CD14-positive monocyte (primary cell): ENCODE data around the gene CERK. TPM values are rescaled to one million over a fixed set of nuclear protein-coding genes. Genes with fewer than 3 reads are reported as not detected.

Experiments
- DNase-seq, 3 donors: peaks; one replicate each; pipeline ENCODE4 v3.0.0-alpha.2; 2011 to 2022
- H2AFZ ChIP-seq: 2 replicates; pipeline ENCODE4 v1.6.0; 2012; ENCODE audit warnings: mild to moderate bottlenecking, low read depth, low read length, inconsistent platforms; ENCODE audit not compliant: insufficient read depth, poor library complexity, severe bottlenecking
- H3K27ac ChIP-seq, 2 donors: 1 replicate in 1 of 2; 2 replicates in 1 of 2; pipeline ENCODE4 v1.5.1; 2012 to 2013; ENCODE audit warnings: low read length in 2 of 2, control low read depth in 1 of 2, inconsistent platforms in 1 of 2, low read depth in 1 of 2, mild to moderate bottlenecking in 1 of 2
- H3K27me3 ChIP-seq, 2 donors: one replicate each; pipeline versions ENCODE4 v1.6.0 to v1.6.1; 2011 to 2013; ENCODE audit warnings: low read length in 2 of 2; ENCODE audit not compliant: control insufficient read depth in 2 of 2, insufficient read depth in 2 of 2
- H3K36me3 ChIP-seq, 2 donors: replicated peaks in 1 of 2; 1 replicate in 1 of 2; 2 replicates in 1 of 2; pipeline versions ENCODE4 v1.5.1 to v1.6.1; 2012 to 2013; ENCODE audit warnings: low read length in 2 of 2, control low read depth in 1 of 2, inconsistent platforms in 1 of 2, mild to moderate bottlenecking in 1 of 2; ENCODE audit not compliant: insufficient read depth in 2 of 2, control insufficient read depth in 1 of 2
- H3K4me1 ChIP-seq, 2 donors: 1 replicate in 1 of 2; 2 replicates in 1 of 2; pipeline versions ENCODE4 v1.5.1 to v1.6.1; 2012 to 2013; ENCODE audit warnings: low read length in 2 of 2, control low read depth in 1 of 2, inconsistent platforms in 1 of 2, mild to moderate bottlenecking in 1 of 2, moderate library complexity in 1 of 2; ENCODE audit not compliant: insufficient read depth in 2 of 2, control insufficient read depth in 1 of 2
- H3K4me2 ChIP-seq: replicated peaks from 2 replicates; pipeline ENCODE3; 2012; ENCODE audit warnings: low read length, moderate library complexity, mild to moderate bottlenecking; ENCODE audit not compliant: poor library complexity, severe bottlenecking; ENCODE audit errors: extremely low read depth
- H3K4me3 ChIP-seq, 3 experiments: fragments of 200-600 bp in 1 of 3; sonication (generic) in 1 of 3; replicated peaks in 1 of 3; 1 replicate in 2 of 3; 2 replicates in 1 of 3; pipeline ENCODE4 v1.5.1; 2011 to 2013; ENCODE audit warnings: low read length in 3 of 3, mild to moderate bottlenecking in 3 of 3, control low read depth in 2 of 3, low read depth in 2 of 3, inconsistent platforms in 1 of 3, moderate library complexity in 1 of 3
- H3K79me2 ChIP-seq: 2 replicates; pipeline ENCODE4 v1.6.0; 2012; ENCODE audit warnings: mild to moderate bottlenecking, control low read depth, inconsistent platforms, low read length, moderate library complexity; ENCODE audit not compliant: insufficient read depth
- H3K9ac ChIP-seq: 2 replicates; pipeline ENCODE4 v1.6.0; 2017; ENCODE audit warnings: low read length, mild to moderate bottlenecking; ENCODE audit not compliant: insufficient read depth, poor library complexity, severe bottlenecking
- H3K9me3 ChIP-seq, 2 donors: replicated peaks in 1 of 2; 1 replicate in 1 of 2; 2 replicates in 1 of 2; pipeline versions ENCODE4 v1.5.1 to v1.6.1; 2012 to 2013; ENCODE audit warnings: low read length in 2 of 2, control low read depth in 1 of 2; ENCODE audit not compliant: control insufficient read depth in 1 of 2, insufficient read depth in 1 of 2
- H4K20me1 ChIP-seq: 2 replicates; pipeline ENCODE4 v1.6.0; 2012; ENCODE audit warnings: mild to moderate bottlenecking, low read length, control low read depth, moderate library complexity; ENCODE audit not compliant: insufficient read depth
- H3K27ac Mint-ChIP-seq, 7 donors: one replicate each; pipeline ENCODE4 v1.8.0; 2020; ENCODE audit warnings: mild to moderate bottlenecking in 7 of 7, mixed read lengths in 7 of 7, moderate library complexity in 6 of 7, inconsistent platforms in 2 of 7
- H3K27me3 Mint-ChIP-seq, 3 donors: one replicate each; pipeline ENCODE4 v1.8.0; 2021 to 2022; ENCODE audit warnings: low read depth in 3 of 3, mild to moderate bottlenecking in 3 of 3, mixed read lengths in 3 of 3, moderate library complexity in 3 of 3, inconsistent platforms in 1 of 3
- H3K36me3 Mint-ChIP-seq, 2 donors: one replicate each; pipeline ENCODE4 v1.8.0; 2020; ENCODE audit warnings: mixed read lengths in 2 of 2, inconsistent platforms in 1 of 2, mild to moderate bottlenecking in 1 of 2
- H3K4me1 Mint-ChIP-seq: one replicate; pipeline ENCODE4 v1.8.0; 2020; ENCODE audit warnings: mild to moderate bottlenecking, mixed read lengths
- H3K4me3 Mint-ChIP-seq, 2 donors: one replicate each; pipeline ENCODE4 v1.8.0; 2020; ENCODE audit warnings: mild to moderate bottlenecking in 2 of 2, mixed read lengths in 2 of 2, moderate library complexity in 1 of 2
- H3K9me3 Mint-ChIP-seq, 7 donors: one replicate each; pipeline ENCODE4 v1.8.0; 2020 to 2022; ENCODE audit warnings: mixed read lengths in 7 of 7, mild to moderate bottlenecking in 6 of 7, moderate library complexity in 6 of 7, inconsistent platforms in 2 of 7
- CTCF ChIP-seq: fragments of 200-600 bp; IDR thresholded peaks from one replicate; pipeline ENCODE4 v1.8.0; 2022; ENCODE audit warnings: antibody characterized with exemption, mild to moderate bottlenecking
- WGBS: methylation state at CpG from one replicate; pipeline ENCODE4 v1.1.5; 2013; ENCODE audit warnings: missing lambda C conversion rate; ENCODE audit not compliant: insufficient coverage; 5-methylcytosine and 5-hydroxymethylcytosine counted together
- intact Hi-C, 2 donors: fragments of 100-400 bp; cut with micrococcal nuclease; formaldehyde crosslinking; loops; one replicate each; pipeline versions ENCODE4 v1.15.0 to v1.15.1; 2023
- polyA plus RNA-seq, 3 donors: library from polyadenylated mRNA; depleted of rRNA in 1 of 3; unstranded in 2 of 3; stranded (reverse) in 1 of 3; fragments of 300-500 nt in 2 of 3; fragments of >200 nt in 1 of 3; fragmentation: Illumina TruSeq in 2 of 3; gene quantifications; 1 replicate in 2 of 3; 2 replicates in 1 of 3; pipeline ENCODE4 v1.2.3, GENCODE V29; 2012 to 2021

The CERK gene
- polyA plus RNA-seq, 3 donors, result 22.4 to 40.2 (median 24.5) TPM

GRCh38 chr22:46674906-46675305 is 63.1 kb downstream of the CERK start:
- H3K4me1 Mint-ChIP-seq, result peaks cover 37% of the 10 kb centered on the region
- H3K27me3 ChIP-seq, result no peaks in the 10 kb centered on the region
- H3K4me3 Mint-ChIP-seq, result peak overlapping the region in 1 of 2 donors; percentile 72
- no peak for DNase-seq
- peaks cover 0 to 2% (median 0%) of the 10 kb centered on the region in 3 donors for H3K27me3 Mint-ChIP-seq
- H3K27ac ChIP-seq, result no peak overlapping the region
- H3K4me3 ChIP-seq, result peak overlapping the region in 1 of 3 experiments; percentile 30
- no peak overlapping the region for H2AFZ ChIP-seq
- H3K36me3 ChIP-seq, result peaks cover 71 to 77% of the 10 kb centered on the region in 2 donors
- H3K4me2 ChIP-seq, result no peak overlapping the region
- H3K27ac Mint-ChIP-seq, result peak overlapping the region in 6 of 7 donors; percentile 32 to 85 (median 69)
- no peak for TF ChIP-seq CTCF
- peaks cover 55% of the 10 kb centered on the region for H4K20me1 ChIP-seq
- H3K36me3 Mint-ChIP-seq, result peaks cover 41 to 72% of the 10 kb centered on the region in 2 donors
- no peak overlapping the region for H3K9ac ChIP-seq
- WGBS, result 43% methylated on average over 10 of the region's 11 CpGs
- peaks cover 3% of the 10 kb centered on the region for H3K79me2 ChIP-seq
- H3K9me3 ChIP-seq, result no peaks in the 10 kb centered on the region
- peaks cover 0 to 2% (median 0%) of the 10 kb centered on the region in 7 donors for H3K9me3 Mint-ChIP-seq
- intact Hi-C loops, result no loop called here
- H3K4me1 ChIP-seq, result peaks cover 16 to 20% of the 10 kb centered on the region in 2 donors

GRCh38 chr22:46674367-46674781 is 63.7 kb downstream of the CERK start:
- Mint-ChIP-seq H3K27ac (peak overlapping the region; percentile 62 to 85 (median 79)), H3K4me3 (peak overlapping the region; percentile 72 to 73), H3K9me3 (peaks cover 0 to 2% (median 0%) of the 10 kb centered on the region in 7 donors), H3K4me1 (peaks cover 37% of the 10 kb centered on the region), H3K36me3 (peaks cover 46 to 77% of the 10 kb centered on the region in 2 donors), H3K27me3 (peaks cover 0 to 2% (median 0%) of the 10 kb centered on the region in 3 donors)
- Histone ChIP-seq H2AFZ (no peak overlapping the region), H3K79me2 (peaks cover 3% of the 10 kb centered on the region), H3K4me3 (peak overlapping the region in 1 of 3 experiments; percentile 30), H3K27ac (peak overlapping the region; percentile 4 to 20), H3K27me3 (no peaks in the 10 kb centered on the region), H3K9me3 (no peaks in the 10 kb centered on the region), H3K36me3 (peaks cover 74 to 80% of the 10 kb centered on the region in 2 donors), H3K9ac (no peak overlapping the region), H4K20me1 (peaks cover 52% of the 10 kb centered on the region), H3K4me1 (peaks cover 16 to 20% of the 10 kb centered on the region in 2 donors), H3K4me2 (peak overlapping the region; percentile 35)
- intact Hi-C loops, result no loop called here
- under 1% methylated on average over 19 of the region's 19 CpGs for WGBS
- no peak for TF ChIP-seq CTCF
- DNase-seq, result peak; percentile 62 to 76 (median 68)
